K562 (cell line): ENCODE data around the gene RFESD. TPM values are rescaled to one million over a fixed set of nuclear protein-coding genes. Genes with fewer than 3 reads are reported as not detected.

ENCODE experiments used
- ATF7 ChIP-seq: fragments of 450-650 bp; IDR thresholded peaks from 2 replicates; pipeline ENCODE4 v1.7.1; 2014; ENCODE audit warnings: mild to moderate bottlenecking, moderate library complexity
- CREBBP ChIP-seq: IDR thresholded peaks from one replicate; pipeline ENCODE4 v1.6.1; 2012; ENCODE audit warnings: low read depth, mild to moderate bottlenecking, control low read depth, inconsistent platforms, low read length
- EHMT2 ChIP-seq: fragments of 450-650 bp; IDR thresholded peaks from 2 replicates; pipeline ENCODE4 v1.6.1; 2018; ENCODE audit warnings: antibody characterized with exemption
- ETV1 ChIP-seq: fragments of 450-650 bp; conservative IDR thresholded peaks from 2 replicates; pipeline ENCODE4 v1.6.1; 2016; ENCODE audit warnings: missing genetic modification characterization, control low read depth, low read depth, missing compliant biosample characterization
- FOXO4 ChIP-seq: fragments of 450-650 bp; formaldehyde crosslinking; IDR thresholded peaks from 2 replicates; pipeline ENCODE4 v1.4.0; 2020; ENCODE audit warnings: mild to moderate bottlenecking, moderate library complexity
- GTF3C2 ChIP-seq: IDR thresholded peaks from 3 replicates; pipeline ENCODE4 v1.6.1; 2011; ENCODE audit warnings: borderline replicate concordance, mild to moderate bottlenecking, moderate library complexity; ENCODE audit not compliant: insufficient read length; ENCODE audit errors: extremely low read depth
- MAFK ChIP-seq: IDR thresholded peaks from 2 replicates; pipeline ENCODE4 v1.6.1; 2011; ENCODE audit warnings: low read length, improper control_type of control experiment
- MBD1 ChIP-seq: fragments of 250-450 bp; sonication (Bioruptor Pico); IDR thresholded peaks from 2 replicates; pipeline ENCODE4 v1.8.0; 2022; ENCODE audit warnings: inconsistent platforms
- NR4A1 ChIP-seq, 2 experiments: fragments of 250-450 bp in 1 of 2; fragments of 450-650 bp in 1 of 2; sonication (Bioruptor Pico) in 1 of 2; IDR thresholded peaks; 2 replicates each; pipeline versions ENCODE4 v1.4.0 to v1.6.1; 2016 to 2020; ENCODE audit warnings: mild to moderate bottlenecking in 2 of 2, missing compliant biosample characterization in 1 of 2, missing genetic modification characterization in 1 of 2, moderate library complexity in 1 of 2
- RBBP5 ChIP-seq: fragments of 200-600 bp; sonication (generic); IDR thresholded peaks from 2 replicates; pipeline ENCODE4 v1.6.1; 2012; ENCODE audit warnings: borderline replicate concordance, mild to moderate bottlenecking, low read length, control low read depth, inconsistent platforms; ENCODE audit not compliant: insufficient read depth, poor library complexity, severe bottlenecking
- SP1 ChIP-seq: sonication (generic); formaldehyde crosslinking; IDR thresholded peaks from 2 replicates; pipeline ENCODE4 v1.8.1; 2022; ENCODE audit warnings: mild to moderate bottlenecking, missing genetic modification reagents
- ZNF384 ChIP-seq: IDR thresholded peaks from 2 replicates; pipeline ENCODE4 v1.6.1; 2012; ENCODE audit warnings: low read depth, low read length, improper control_type of control experiment
- ZNF431 ChIP-seq: sonication (generic); formaldehyde crosslinking; IDR thresholded peaks from 2 replicates; pipeline ENCODE4 v1.8.0; 2022; ENCODE audit warnings: mild to moderate bottlenecking, missing genetic modification reagents
- polyA plus RNA-seq, 8 experiments: library from polyadenylated mRNA; depleted of rRNA in 4 of 8; stranded (reverse) in 5 of 8; unstranded in 3 of 8; fragments of >200 nt; fragmentation: Nextera tagmentation in 2 of 8; fragmentation: Illumina TruSeq in 1 of 8; extraction: Ambion mirVana in 2 of 8; extraction: Trizol in 1 of 8; gene quantifications; 2 replicates each; pipeline versions ENCODE4 v1.2.1 to v1.2.3, GENCODE V29; 2011 to 2014; ENCODE audit warnings: inconsistent platforms in 1 of 8, missing spikeins in 1 of 8
- total RNA-seq, 7 experiments: library from RNA; depleted of rRNA in 6 of 7; stranded (reverse); fragments of >200 nt in 6 of 7; fragmentation: Illumina TruSeq in 2 of 7; extraction: Trizol in 2 of 7; gene quantifications; 2 replicates each; pipeline versions ENCODE4 v1.2.1 to v1.2.3, GENCODE V29; 2011 to 2021; ENCODE audit warnings: low replicate concordance in 1 of 7

Gene RFESD
- total and polyA plus RNA-seq, 9 of the 15 experiments (the other 6 are each of a cell fraction or from before 2014, with no cell fraction given): 62.3 to 600 (median 140) TPM

- TF ChIP-seq MBD1 (CRISPR knock-in tag) (no peak), FOXO4 (CRISPR knock-in tag) (no peak), NR4A1 (CRISPR knock-in tag; IDR thresholded peaks at IDR 0.05) (no peak), NR4A1 (tag; IDR thresholded peaks at IDR 0.05) (no peak), ETV1 (tag) (peak; percentile 93), ZNF384 (no peak), SP1 (CRISPR knock-in tag) (peak; percentile 95), EHMT2 (no peak), MAFK (no peak), ZNF431 (no peak), RBBP5 (peak; percentile 78), CREBBP (no peak), ATF7 (peak; percentile 90), GTF3C2 (no peak)
Measured at GRCh38 chr5:95646569-95647431, at the start of gene RFESD (continued).
